ENCODE results near the gene CTXND1.

- TF ChIP-seq POLR2A (IDR thresholded peaks at IDR 0.05) (no peak), CTCF (IDR thresholded peaks at IDR 0.05) (no peak)
Measured at GRCh38 chr15:80216141-80216540, 35.9 kb downstream of the CTXND1 start.

Data from uterus (tissue), 2 donors.